SK-N-SH treated with all-trans-retinoic acid at 6 μM for 48 hours (cell line): ENCODE results near the gene SLC6A7.

Source experiments
- ATAC-seq: fragments of 200-7000 bp; cut with Tn5 transposase; 3 replicates; pipeline ENCODE4 v1.9.1; 2020; ENCODE audit warnings: mild to moderate bottlenecking, moderate library complexity
- ARNTL ChIP-seq: fragments of 450-650 bp; formaldehyde crosslinking; IDR thresholded peaks from 2 replicates; pipeline ENCODE4 v1.5.0; 2020; ENCODE audit warnings: low read depth, mild to moderate bottlenecking, moderate library complexity, borderline replicate concordance
- BACH2 ChIP-seq: fragments of 250-450 bp; sonication (Bioruptor Pico); IDR thresholded peaks from 2 replicates; pipeline ENCODE4 v1.9.0; 2021; ENCODE audit warnings: mild to moderate bottlenecking, borderline replicate concordance
- CREB5 ChIP-seq: fragments of 250-450 bp; sonication (Bioruptor Pico); IDR thresholded peaks from 2 replicates; pipeline ENCODE4 v1.5.1; 2020; ENCODE audit warnings: low read depth, mild to moderate bottlenecking, moderate library complexity
- CSDC2 ChIP-seq: fragments of 250-450 bp; sonication (Bioruptor Pico); IDR thresholded peaks from 2 replicates; pipeline ENCODE4 v1.5.0; 2020; ENCODE audit warnings: mild to moderate bottlenecking, moderate library complexity
- CSRNP3 ChIP-seq: fragments of 250-450 bp; sonication (Bioruptor Pico); IDR thresholded peaks from 2 replicates; pipeline ENCODE4 v1.5.1; 2021; ENCODE audit warnings: mild to moderate bottlenecking, moderate library complexity
- ESRRG ChIP-seq: fragments of 250-450 bp; sonication (Bioruptor Pico); IDR thresholded peaks from 2 replicates; pipeline ENCODE4 v1.6.1; 2021; ENCODE audit warnings: mild to moderate bottlenecking
- ISL1 ChIP-seq: fragments of 250-450 bp; sonication (Bioruptor Pico); IDR thresholded peaks from 2 replicates; pipeline ENCODE4 v2.1.2; 2022; ENCODE audit warnings: mild to moderate bottlenecking, moderate library complexity
- OSR1 ChIP-seq: fragments of 250-450 bp; sonication (Bioruptor Pico); IDR thresholded peaks from 2 replicates; pipeline ENCODE4 v1.8.0; 2022; ENCODE audit warnings: moderate library complexity, mild to moderate bottlenecking, inconsistent platforms
- PATZ1 ChIP-seq: fragments of 250-450 bp; sonication (Bioruptor Pico); IDR thresholded peaks from 2 replicates; pipeline ENCODE4 v1.8.0; 2020; ENCODE audit warnings: mild to moderate bottlenecking, moderate library complexity, borderline replicate concordance
- POU6F1 ChIP-seq: fragments of 250-450 bp; sonication (Bioruptor Pico); IDR thresholded peaks from 2 replicates; pipeline ENCODE4 v1.8.0; 2021; ENCODE audit warnings: low read depth, mild to moderate bottlenecking, moderate library complexity, borderline replicate concordance
- PPARA ChIP-seq: fragments of 250-450 bp; sonication (Bioruptor Pico); IDR thresholded peaks from 2 replicates; pipeline ENCODE4 v1.5.0; 2020; ENCODE audit warnings: mild to moderate bottlenecking, borderline replicate concordance
- SNAI2 ChIP-seq: fragments of 250-450 bp; sonication (Bioruptor Pico); IDR thresholded peaks from 2 replicates; pipeline ENCODE4 v1.5.0; 2020; ENCODE audit warnings: mild to moderate bottlenecking, moderate library complexity
- TCF4 ChIP-seq: fragments of 250-450 bp; sonication (Bioruptor Pico); IDR thresholded peaks from 2 replicates; pipeline ENCODE4 v1.8.0; 2021; ENCODE audit warnings: mild to moderate bottlenecking, moderate library complexity, borderline replicate concordance
- TOX ChIP-seq: fragments of 250-450 bp; sonication (Bioruptor Pico); IDR thresholded peaks from 2 replicates; pipeline ENCODE4 v1.8.0; 2021; ENCODE audit warnings: mild to moderate bottlenecking, moderate library complexity, borderline replicate concordance
- TSHZ2 ChIP-seq: fragments of 250-450 bp; sonication (Bioruptor Pico); IDR thresholded peaks from 2 replicates; pipeline ENCODE4 v1.5.0; 2020; ENCODE audit warnings: mild to moderate bottlenecking, moderate library complexity
- ZC3H10 ChIP-seq: fragments of 250-450 bp; sonication (Bioruptor Pico); IDR thresholded peaks from 2 replicates; pipeline ENCODE4 v1.5.1; 2021; ENCODE audit warnings: mild to moderate bottlenecking, moderate library complexity
- ZFP3 ChIP-seq: fragments of 250-450 bp; sonication (Bioruptor Pico); IDR thresholded peaks from 2 replicates; pipeline ENCODE4 v1.5.0; 2020; ENCODE audit warnings: mild to moderate bottlenecking, moderate library complexity
- ZFP30 ChIP-seq: fragments of 450-650 bp; formaldehyde crosslinking; IDR thresholded peaks from 2 replicates; pipeline ENCODE4 v1.5.0; 2022; ENCODE audit warnings: mild to moderate bottlenecking, moderate library complexity
- ZNF565 ChIP-seq: fragments of 450-650 bp; formaldehyde crosslinking; conservative IDR thresholded peaks from 2 replicates; pipeline ENCODE4 v1.5.0; 2020; ENCODE audit warnings: low read depth, mild to moderate bottlenecking, moderate library complexity
- ZNF70 ChIP-seq: fragments of 450-650 bp; formaldehyde crosslinking; IDR thresholded peaks from 2 replicates; pipeline ENCODE4 v1.5.0; 2020; ENCODE audit warnings: mild to moderate bottlenecking, moderate library complexity
- ZNF8 ChIP-seq: fragments of 450-650 bp; formaldehyde crosslinking; IDR thresholded peaks from 2 replicates; pipeline ENCODE4 v1.5.0; 2020; ENCODE audit warnings: mild to moderate bottlenecking, moderate library complexity

The SLC6A7 gene

GRCh38 chr5:150206779-150207115, 16.9 kb downstream of the SLC6A7 start (continued):
- TF ChIP-seq ZFP30 (CRISPR knock-in tag) = no peak

GRCh38 chr5:150208187-150209098, 18.6 kb downstream of the SLC6A7 start:
- no peak for ATAC-seq
- TF ChIP-seq CREB5 (CRISPR knock-in tag) (no peak), ZC3H10 (CRISPR knock-in tag) (no peak), ZFP3 (no peak), ZNF70 (no peak), POU6F1 (CRISPR knock-in tag) (no peak), TCF4 (CRISPR knock-in tag) (no peak), TOX (no peak), CSDC2 (CRISPR knock-in tag) (no peak), ZNF565 (CRISPR knock-in tag) (no peak), OSR1 (CRISPR knock-in tag) (no peak), CSRNP3 (no peak), BACH2 (CRISPR knock-in tag) (no peak), PPARA (CRISPR knock-in tag) (no peak), ESRRG (CRISPR knock-in tag) (no peak), TSHZ2 (CRISPR knock-in tag) (no peak), ZNF8 (no peak)

GRCh38 chr5:150209099-150209635, 19.3 kb downstream of the SLC6A7 start:
- ATAC-seq = no peak; the same call in 2 of the 3 replicates
- TF ChIP-seq ESRRG (CRISPR knock-in tag) (no peak), PATZ1 (CRISPR knock-in tag) (no peak), OSR1 (CRISPR knock-in tag) (no peak), ZFP3 (no peak), ISL1 (CRISPR knock-in tag) (no peak), ZFP30 (CRISPR knock-in tag) (no peak), CREB5 (CRISPR knock-in tag) (no peak), SNAI2 (CRISPR knock-in tag) (no peak), TCF4 (CRISPR knock-in tag) (no peak), PPARA (CRISPR knock-in tag) (no peak), CSDC2 (CRISPR knock-in tag) (no peak), ARNTL (CRISPR knock-in tag) (no peak), TSHZ2 (CRISPR knock-in tag) (no peak), ZC3H10 (CRISPR knock-in tag) (no peak), CSRNP3 (no peak)
